GM12874 (cell line): ENCODE measurements around the gene LTN1.

ENCODE experiments used
- CTCF ChIP-seq: IDR thresholded peaks from 2 replicates; pipeline ENCODE4 v1.5.1; 2011; ENCODE audit warnings: low read depth, mild to moderate bottlenecking, control low read depth, low read length, moderate library complexity; ENCODE audit not compliant: insufficient read depth

Gene LTN1

DNA sequence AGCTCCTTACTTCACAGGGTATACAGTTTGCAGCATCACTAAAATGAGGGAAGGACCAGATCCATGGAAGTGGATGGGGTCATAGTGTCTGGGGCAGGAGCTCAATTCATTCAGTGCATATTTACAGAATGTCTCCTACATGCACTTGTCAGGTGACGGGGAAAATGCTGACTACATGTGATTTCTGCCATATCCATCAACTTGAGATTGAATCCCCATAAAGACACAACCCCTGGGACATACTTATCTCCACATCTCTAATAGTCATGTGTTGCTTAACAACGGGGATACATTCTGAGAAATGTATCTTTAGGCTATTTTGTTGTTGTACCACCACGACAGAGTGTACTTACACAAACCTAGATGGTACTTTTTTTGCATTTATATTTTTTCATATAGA, 14.5 kb upstream of the LTN1 start:
- no peak for TF ChIP-seq CTCF

GRCh38 chr21:29005696-29006095, 13.0 kb upstream of the LTN1 start:
- no peak for TF ChIP-seq CTCF

DNA sequence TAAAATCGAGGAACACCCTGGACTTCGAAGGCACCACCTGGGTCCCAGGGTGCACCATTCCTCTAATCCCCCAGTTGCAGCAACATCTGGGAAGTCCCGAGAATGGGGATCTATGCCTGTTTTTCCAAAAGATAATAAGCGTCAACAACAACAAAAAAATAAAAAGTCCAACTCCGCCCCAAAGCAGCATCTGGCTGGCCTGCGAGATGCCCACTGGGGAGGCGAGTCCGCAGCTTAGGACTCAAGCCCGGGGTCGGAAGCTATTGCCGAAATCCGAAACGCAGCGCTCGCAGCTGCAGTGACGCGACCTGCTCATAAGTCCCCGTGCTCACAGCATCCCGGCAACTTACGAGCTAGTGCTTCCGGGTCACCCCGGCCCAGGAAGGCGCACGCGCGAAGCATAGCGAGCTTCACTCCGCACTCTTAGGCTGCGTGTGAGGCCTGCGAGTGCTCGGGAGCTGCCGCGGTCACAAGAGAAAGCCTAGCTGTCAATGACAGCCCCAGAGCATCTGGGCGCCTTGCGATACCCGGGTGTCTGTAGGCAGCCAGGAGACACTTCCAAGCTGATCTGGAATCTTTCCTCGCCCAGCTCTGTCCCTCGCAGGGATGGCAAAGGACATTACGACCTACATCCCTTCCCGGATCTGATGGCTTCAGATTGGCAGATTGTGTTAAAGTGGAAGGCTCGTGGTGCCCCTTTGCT, 9.9 kb upstream of the LTN1 start:
- no peak for TF ChIP-seq CTCF

DNA sequence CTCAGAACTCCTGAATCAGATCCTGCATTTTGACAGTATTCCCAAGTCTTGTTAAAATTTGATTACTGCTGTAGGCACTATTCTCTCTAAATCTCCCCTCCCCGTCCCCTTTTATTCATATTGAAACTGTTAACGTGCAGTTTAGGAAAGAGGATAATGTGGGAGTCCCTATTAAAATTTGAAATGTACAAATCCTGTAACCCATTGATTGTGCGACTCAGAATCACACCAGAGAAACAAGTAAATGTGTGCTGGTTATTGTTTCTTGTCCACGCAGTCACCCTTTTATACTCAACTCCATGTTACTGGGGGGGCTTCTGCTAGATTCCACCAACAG, 584 bp upstream of the LTN1 start:
- no peak for TF ChIP-seq CTCF

- TF ChIP-seq CTCF = no peak
Observed at GRCh38 chr21:28991861-28992525, 684 bp downstream of the LTN1 start.

GRCh38 chr21:28986677-28987076, 6.0 kb downstream of the LTN1 start:
- TF ChIP-seq CTCF = no peak

DNA sequence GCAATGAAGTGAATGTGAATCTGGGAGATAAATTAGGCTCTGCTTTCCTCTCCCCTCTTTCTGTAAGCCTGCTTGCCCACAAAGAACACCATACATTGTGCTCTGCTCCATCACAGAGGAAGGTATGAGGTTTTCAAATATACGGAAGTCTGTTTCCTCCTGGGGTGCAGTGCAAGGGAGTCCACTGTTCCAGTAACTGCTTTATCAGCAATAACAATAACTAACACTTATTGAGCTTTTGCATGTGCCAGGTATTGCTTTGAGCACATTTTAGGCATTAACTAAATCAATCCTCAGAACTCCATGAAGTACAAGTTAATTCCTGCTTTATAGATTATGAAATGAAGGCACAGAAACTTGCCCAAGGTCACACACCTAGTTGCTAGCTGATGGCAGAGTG, 10.0 kb downstream of the LTN1 start:
- TF ChIP-seq CTCF = no peak

DNA sequence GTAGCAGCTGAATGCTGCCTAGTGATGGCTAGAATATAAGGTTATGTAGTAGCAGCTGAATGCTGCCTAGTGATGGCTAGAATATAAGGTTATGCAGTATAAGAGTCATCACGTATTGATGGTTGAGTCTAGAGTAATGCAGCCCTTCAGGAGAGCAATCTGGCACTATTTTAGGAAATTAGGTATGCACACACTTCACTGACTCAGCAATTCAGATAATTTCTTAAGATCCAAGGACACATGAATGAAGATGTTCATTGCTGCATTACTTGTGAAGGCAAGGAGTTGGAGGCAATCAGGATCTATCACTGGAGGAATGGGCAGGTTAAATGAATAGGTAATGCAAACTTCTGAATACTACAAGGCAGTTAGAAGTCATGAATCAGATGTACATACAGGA, 13.6 kb downstream of the LTN1 start:
- TF ChIP-seq CTCF = no peak
